HEK293T (cell line): Measurements from ENCODE around the gene YIF1A.

Source experiments
- CTCF ChIA-PET: fragments of 350-600 bp; formaldehyde crosslinking; extraction: SDS; loops from one replicate; lab custom pipeline; 2021; ENCODE audit warnings: antibody characterized with exemption, inconsistent platforms; lab: Yijun Ruan, JAX
- POLR2A ChIA-PET: fragments of 350-600 bp; formaldehyde crosslinking; extraction: SDS; loops from one replicate; lab custom pipeline; 2020; ENCODE audit warnings: antibody characterized with exemption, inconsistent platforms; lab: Yijun Ruan, JAX
- DNase-seq: peaks from one replicate; pipeline ENCODE4 v3.0.0; 2012; ENCODE audit warnings: mixed read lengths; ENCODE audit errors: extremely low spot score
- ARNT ChIP-seq: fragments of 450-650 bp; IDR thresholded peaks from 2 replicates; pipeline ENCODE4 v1.6.1; 2017; ENCODE audit warnings: mild to moderate bottlenecking
- BHLHE40 ChIP-seq: fragments of 450-650 bp; IDR thresholded peaks from 2 replicates; pipeline ENCODE4 v1.6.1; 2016; ENCODE audit warnings: mild to moderate bottlenecking, moderate library complexity, borderline replicate concordance
- CTBP1 ChIP-seq: fragments of 450-650 bp; IDR thresholded peaks from 2 replicates; pipeline ENCODE4 v1.6.1; 2016; ENCODE audit warnings: borderline replicate concordance
- ELF4 ChIP-seq: fragments of 450-650 bp; IDR thresholded peaks from 2 replicates; pipeline ENCODE4 v1.6.1; 2017; ENCODE audit warnings: antibody characterized with exemption
- FOXA1 ChIP-seq: fragments of 450-650 bp; IDR thresholded peaks from 2 replicates; pipeline ENCODE4 v1.6.1; 2016; ENCODE audit warnings: mild to moderate bottlenecking
- FOXK2 ChIP-seq: fragments of 450-650 bp; IDR thresholded peaks from 2 replicates; pipeline ENCODE4 v1.6.1; 2016; ENCODE audit warnings: mild to moderate bottlenecking
- FOXM1 ChIP-seq: fragments of 450-650 bp; IDR thresholded peaks from 2 replicates; pipeline ENCODE4 v1.6.1; 2017; ENCODE audit warnings: mild to moderate bottlenecking, borderline replicate concordance
- HDGF ChIP-seq: fragments of 450-650 bp; IDR thresholded peaks from 2 replicates; pipeline ENCODE4 v1.6.1; 2017; ENCODE audit warnings: antibody characterized with exemption, borderline replicate concordance
- L3MBTL2 ChIP-seq: fragments of 450-650 bp; conservative IDR thresholded peaks from 2 replicates; pipeline ENCODE4 v1.6.1; 2016; ENCODE audit warnings: mild to moderate bottlenecking
- LEF1 ChIP-seq: fragments of 450-650 bp; IDR thresholded peaks from 2 replicates; pipeline ENCODE4 v1.6.1; 2017; ENCODE audit warnings: mild to moderate bottlenecking, borderline replicate concordance
- NFRKB ChIP-seq: fragments of 450-650 bp; IDR thresholded peaks from 2 replicates; pipeline ENCODE4 v1.6.1; 2016; ENCODE audit warnings: mild to moderate bottlenecking, moderate library complexity
- PKNOX1 ChIP-seq: fragments of 450-650 bp; IDR thresholded peaks from 2 replicates; pipeline ENCODE4 v1.6.1; 2016
- SP1 ChIP-seq: fragments of 450-650 bp; IDR thresholded peaks from 2 replicates; pipeline ENCODE4 v1.6.1; 2017
- SUZ12 ChIP-seq: fragments of 450-650 bp; IDR thresholded peaks from 2 replicates; pipeline ENCODE4 v1.6.1; 2016; ENCODE audit warnings: mild to moderate bottlenecking
- TARDBP ChIP-seq: fragments of 450-650 bp; IDR thresholded peaks from 2 replicates; pipeline ENCODE4 v1.6.1; 2016
- ZNF384 ChIP-seq: fragments of 450-650 bp; IDR thresholded peaks from 2 replicates; pipeline ENCODE4 v1.6.1; 2016

Gene YIF1A

GRCh38 chr11:66302656-66303055, 13.7 kb upstream of the YIF1A start:
- CTCF ChIA-PET: interaction anchor here (3.5 kb wide), 1 partner anchor 9 kb away, joined by 26 read pairs; no protein-coding TSS in a partner anchor
- no peak for TF ChIP-seq TARDBP
- no peak for TF ChIP-seq HDGF
- no peak for TF ChIP-seq ARNT
- TF ChIP-seq FOXA1: no peak
- TF ChIP-seq SP1: no peak
- TF ChIP-seq CTBP1: no peak
- no peak for TF ChIP-seq L3MBTL2
- no peak for TF ChIP-seq FOXM1
- no peak for TF ChIP-seq NFRKB
- no peak for TF ChIP-seq ELF4
- no peak for TF ChIP-seq BHLHE40
- no peak for TF ChIP-seq SUZ12
- no peak for TF ChIP-seq FOXK2
- TF ChIP-seq PKNOX1: no peak
- TF ChIP-seq LEF1: no peak
- TF ChIP-seq ZNF384: no peak
- POLR2A ChIA-PET: interaction anchor here (1.4 kb wide), 1 partner anchor 14 kb away, joined by 8 read pairs; the partner anchor contains the start of gene YIF1A
- no peak for DNase-seq

- POLR2A ChIA-PET: interaction anchor here (3.1 kb wide), 1 partner anchor 10 kb away, joined by 18 read pairs; the partner anchor contains the start of gene YIF1A
- TF ChIP-seq FOXA1: no peak
- no peak for TF ChIP-seq ELF4
- TF ChIP-seq FOXK2: no peak
- no peak for TF ChIP-seq TARDBP
- TF ChIP-seq FOXM1: no peak
- no peak for TF ChIP-seq LEF1
- no peak for TF ChIP-seq ZNF384
- TF ChIP-seq SUZ12: no peak
- TF ChIP-seq PKNOX1: no peak
- no peak for TF ChIP-seq L3MBTL2
- TF ChIP-seq ARNT: no peak
- CTCF ChIA-PET: interaction anchor here (1.2 kb wide), 1 partner anchor 13 kb away, joined by 4 read pairs; no protein-coding TSS in a partner anchor
These were observed 10.2 kb upstream of the YIF1A start for GRCh38 chr11:66299186-66299585.

GRCh38 chr11:66297610-66298009, 8.7 kb upstream of the YIF1A start:
- no peak for DNase-seq
- TF ChIP-seq CTBP1 (no peak), SP1 (no peak), LEF1 (no peak), ARNT (no peak), L3MBTL2 (no peak), FOXK2 (no peak), BHLHE40 (no peak), SUZ12 (no peak), TARDBP (no peak), PKNOX1 (no peak), ZNF384 (no peak), FOXA1 (no peak)
- ChIA-PET POLR2A (no interaction called here), CTCF (interaction anchor here (0.6 to 2.6 kb wide), 3 partner anchors 10 to 438 kb away, joined by 3 to 8 read pairs (median 7); no protein-coding TSS in a partner anchor)

More at GRCh38 chr11:66299186-66299585, 10.2 kb upstream of the YIF1A start:
- DNase-seq: no peak

GRCh38 chr11:66294626-66295620, 6.0 kb upstream of the YIF1A start:
- DNase-seq: no peak
- ChIA-PET CTCF (no interaction called here), POLR2A (interaction anchor here (1.6 kb wide), 1 partner anchor 10 kb away, joined by 4 read pairs; no protein-coding TSS in a partner anchor)
- TF ChIP-seq FOXK2: no peak
- no peak for TF ChIP-seq L3MBTL2
- no peak for TF ChIP-seq NFRKB
- no peak for TF ChIP-seq BHLHE40
- TF ChIP-seq FOXA1: no peak
- TF ChIP-seq TARDBP: no peak
- no peak for TF ChIP-seq ARNT
- no peak for TF ChIP-seq ZNF384
- TF ChIP-seq HDGF: no peak
- no peak for TF ChIP-seq SUZ12
- no peak for TF ChIP-seq PKNOX1
